ENCODE measurements around the gene NUP98.

NUP98 gene

GRCh38 chr11:3755151-3755550, 42.2 kb downstream of the NUP98 start:
- no peak overlapping the region for H3K9ac ChIP-seq (ENCODE audit: low read length)

GRCh38 chr11:3753110-3753509, 44.2 kb downstream of the NUP98 start:
- Histone ChIP-seq H3K18ac (ENCODE audit: low read length) (no peak overlapping the region), H3K36me3 (ENCODE audit: control insufficient read depth, insufficient read depth, low read length) (peaks cover 9% of the 10 kb centered on the region), H3K23ac (ENCODE audit: low read length) (no peak overlapping the region), H3K4me2 (ENCODE audit: low read length) (no peak overlapping the region), H2BK5ac (ENCODE audit: low read length) (no peak overlapping the region), H3K79me1 (ENCODE audit: low read length) (no peaks in the 10 kb centered on the region), H4K8ac (ENCODE audit: low read depth, low read length) (no peak overlapping the region), H2BK120ac (ENCODE audit: low read depth, low read length) (no peak overlapping the region), H3K4me3 (ENCODE audit: low read length) (no peak overlapping the region), H2BK15ac (replicated peaks; ENCODE audit: low read depth) (no peak overlapping the region), H3K27me3 (ENCODE audit: insufficient read depth, low read length, poor library complexity) (no peaks in the 10 kb centered on the region), H3K4ac (ENCODE audit: low read depth, low read length) (no peak overlapping the region), H3K4me1 (ENCODE audit: control insufficient read depth, low read depth, low read length) (no peaks in the 10 kb centered on the region), H4K5ac (ENCODE audit: low read length) (no peak overlapping the region), H3K27ac (ENCODE audit: low read depth, low read length) (no peak overlapping the region), H2AK5ac (ENCODE audit: low read length) (no peak overlapping the region), H3K56ac (ENCODE audit: low read length) (no peak overlapping the region), H3K9ac (ENCODE audit: low read length) (no peak overlapping the region), H3K79me2 (ENCODE audit: control insufficient read depth, insufficient read depth, low read length) (no peaks in the 10 kb centered on the region)
- DNase-seq = no peak
- no CpG with 5 or more reads among the region's 2 CpGs for WGBS (ENCODE audit: extremely low coverage, insufficient coverage, low lambda C conversion rate)

More at GRCh38 chr11:3755151-3755550, 42.2 kb downstream of the NUP98 start:
- Histone ChIP-seq H3K4me3 (ENCODE audit: low read length) (no peak overlapping the region), H2BK15ac (replicated peaks; ENCODE audit: low read depth) (no peak overlapping the region), H3K36me3 (ENCODE audit: control insufficient read depth, insufficient read depth, low read length) (peaks cover 13% of the 10 kb centered on the region), H3K79me1 (ENCODE audit: low read length) (no peaks in the 10 kb centered on the region), H3K23ac (ENCODE audit: low read length) (no peak overlapping the region), H3K18ac (ENCODE audit: low read length) (no peak overlapping the region), H3K4me1 (ENCODE audit: control insufficient read depth, low read depth, low read length) (no peaks in the 10 kb centered on the region), H3K79me2 (ENCODE audit: control insufficient read depth, insufficient read depth, low read length) (no peaks in the 10 kb centered on the region), H3K4me2 (ENCODE audit: low read length) (no peak overlapping the region), H2AK5ac (ENCODE audit: low read length) (no peak overlapping the region), H2BK5ac (ENCODE audit: low read length) (no peak overlapping the region), H4K8ac (ENCODE audit: low read depth, low read length) (no peak overlapping the region), H2BK120ac (ENCODE audit: low read depth, low read length) (no peak overlapping the region), H3K4ac (ENCODE audit: low read depth, low read length) (no peak overlapping the region), H3K27me3 (ENCODE audit: insufficient read depth, low read length, poor library complexity) (no peaks in the 10 kb centered on the region), H3K27ac (ENCODE audit: low read depth, low read length) (no peak overlapping the region), H4K5ac (ENCODE audit: low read length) (no peak overlapping the region), H3K56ac (ENCODE audit: low read length) (no peak overlapping the region)
- no peak for DNase-seq
- WGBS (ENCODE audit: extremely low coverage, insufficient coverage, low lambda C conversion rate) = no CpG with 5 or more reads among the region's 6 CpGs

GRCh38 chr11:3747704-3748103, 49.6 kb downstream of the NUP98 start:
- Histone ChIP-seq H3K4me2 (ENCODE audit: low read length) (no peak overlapping the region), H3K4me3 (ENCODE audit: low read length) (no peak overlapping the region), H2BK15ac (replicated peaks; ENCODE audit: low read depth) (no peak overlapping the region), H3K18ac (ENCODE audit: low read length) (no peak overlapping the region), H3K27ac (ENCODE audit: low read depth, low read length) (no peak overlapping the region), H2BK120ac (ENCODE audit: low read depth, low read length) (no peak overlapping the region), H4K8ac (ENCODE audit: low read depth, low read length) (no peak overlapping the region), H3K9ac (ENCODE audit: low read length) (no peak overlapping the region), H3K27me3 (ENCODE audit: insufficient read depth, low read length, poor library complexity) (no peaks in the 10 kb centered on the region), H4K5ac (ENCODE audit: low read length) (no peak overlapping the region), H3K36me3 (ENCODE audit: control insufficient read depth, insufficient read depth, low read length) (peaks cover 10% of the 10 kb centered on the region), H2AK5ac (ENCODE audit: low read length) (no peak overlapping the region), H3K4ac (ENCODE audit: low read depth, low read length) (no peak overlapping the region), H3K79me2 (ENCODE audit: control insufficient read depth, insufficient read depth, low read length) (no peaks in the 10 kb centered on the region), H3K23ac (ENCODE audit: low read length) (no peak overlapping the region), H2BK5ac (ENCODE audit: low read length) (no peak overlapping the region), H3K56ac (ENCODE audit: low read length) (no peak overlapping the region), H3K4me1 (ENCODE audit: control insufficient read depth, low read depth, low read length) (no peaks in the 10 kb centered on the region), H3K79me1 (ENCODE audit: low read length) (no peaks in the 10 kb centered on the region)
- no CpG with 5 or more reads among the region's 1 CpG for WGBS (ENCODE audit: extremely low coverage, insufficient coverage, low lambda C conversion rate)
- peak; percentile 29 for DNase-seq

- H3K79me2 ChIP-seq (ENCODE audit: control insufficient read depth, insufficient read depth, low read length) = no peaks in the 10 kb centered on the region
- no peak overlapping the region for H3K4me2 ChIP-seq (ENCODE audit: low read length)
- H3K27me3 ChIP-seq (ENCODE audit: insufficient read depth, low read length, poor library complexity) = no peaks in the 10 kb centered on the region
- H2BK15ac ChIP-seq (replicated peaks; ENCODE audit: low read depth) = no peak overlapping the region
- no peak overlapping the region for H4K5ac ChIP-seq (ENCODE audit: low read length)
- no peak overlapping the region for H3K18ac ChIP-seq (ENCODE audit: low read length)
- H2AK5ac ChIP-seq (ENCODE audit: low read length) = no peak overlapping the region
- no peak overlapping the region for H3K23ac ChIP-seq (ENCODE audit: low read length)
- no peak overlapping the region for H2BK120ac ChIP-seq (ENCODE audit: low read depth, low read length)
- no peak overlapping the region for H3K4me3 ChIP-seq (ENCODE audit: low read length)
- peaks cover 6% of the 10 kb centered on the region for H3K36me3 ChIP-seq (ENCODE audit: control insufficient read depth, insufficient read depth, low read length)
- H3K27ac ChIP-seq (ENCODE audit: low read depth, low read length) = no peak overlapping the region
- H3K56ac ChIP-seq (ENCODE audit: low read length) = no peak overlapping the region
- no peak for DNase-seq
- no peaks in the 10 kb centered on the region for H3K79me1 ChIP-seq (ENCODE audit: low read length)
- no peaks in the 10 kb centered on the region for H3K4me1 ChIP-seq (ENCODE audit: control insufficient read depth, low read depth, low read length)
- 100% methylated on average over 2 of the region's 5 CpGs for WGBS (ENCODE audit: extremely low coverage, insufficient coverage, low lambda C conversion rate)
- H3K9ac ChIP-seq (ENCODE audit: low read length) = no peak overlapping the region
- no peak overlapping the region for H2BK5ac ChIP-seq (ENCODE audit: low read length)
- H3K4ac ChIP-seq (ENCODE audit: low read depth, low read length) = no peak overlapping the region
- no peak overlapping the region for H4K8ac ChIP-seq (ENCODE audit: low read depth, low read length)
Measured at GRCh38 chr11:3745161-3745560, 52.2 kb downstream of the NUP98 start.

GRCh38 chr11:3738723-3739122, 58.6 kb downstream of the NUP98 start:
- H2BK5ac ChIP-seq (ENCODE audit: low read length) = no peak overlapping the region
- no peak overlapping the region for H3K27ac ChIP-seq (ENCODE audit: low read depth, low read length)
- no peaks in the 10 kb centered on the region for H3K79me1 ChIP-seq (ENCODE audit: low read length)
- H3K9ac ChIP-seq (ENCODE audit: low read length) = no peak overlapping the region
- no peak overlapping the region for H2BK120ac ChIP-seq (ENCODE audit: low read depth, low read length)
- H3K4ac ChIP-seq (ENCODE audit: low read depth, low read length) = no peak overlapping the region
- H3K18ac ChIP-seq (ENCODE audit: low read length) = no peak overlapping the region
- WGBS (ENCODE audit: extremely low coverage, insufficient coverage, low lambda C conversion rate) = no CpG with 5 or more reads among the region's 1 CpG
- H2BK15ac ChIP-seq (replicated peaks; ENCODE audit: low read depth) = no peak overlapping the region
- DNase-seq = no peak
- no peak overlapping the region for H3K4me3 ChIP-seq (ENCODE audit: low read length)
- no peak overlapping the region for H4K8ac ChIP-seq (ENCODE audit: low read depth, low read length)
- H4K5ac ChIP-seq (ENCODE audit: low read length) = no peak overlapping the region
- no peaks in the 10 kb centered on the region for H3K27me3 ChIP-seq (ENCODE audit: insufficient read depth, low read length, poor library complexity)
- no peak overlapping the region for H3K56ac ChIP-seq (ENCODE audit: low read length)
- no peaks in the 10 kb centered on the region for H3K4me1 ChIP-seq (ENCODE audit: control insufficient read depth, low read depth, low read length)
- peaks cover 5% of the 10 kb centered on the region for H3K36me3 ChIP-seq (ENCODE audit: control insufficient read depth, insufficient read depth, low read length)
- no peaks in the 10 kb centered on the region for H3K79me2 ChIP-seq (ENCODE audit: control insufficient read depth, insufficient read depth, low read length)
- H3K4me2 ChIP-seq (ENCODE audit: low read length) = no peak overlapping the region
- no peak overlapping the region for H2AK5ac ChIP-seq (ENCODE audit: low read length)
- no peak overlapping the region for H3K23ac ChIP-seq (ENCODE audit: low read length)

GRCh38 chr11:3738241-3738640, 59.1 kb downstream of the NUP98 start:
- no peak overlapping the region for H2BK120ac ChIP-seq (ENCODE audit: low read depth, low read length)
- no peaks in the 10 kb centered on the region for H3K27me3 ChIP-seq (ENCODE audit: insufficient read depth, low read length, poor library complexity)
- WGBS (ENCODE audit: extremely low coverage, insufficient coverage, low lambda C conversion rate) = no CpG with 5 or more reads among the region's 1 CpG
- H4K5ac ChIP-seq (ENCODE audit: low read length) = no peak overlapping the region
- H3K27ac ChIP-seq (ENCODE audit: low read depth, low read length) = no peak overlapping the region
- no peak overlapping the region for H3K23ac ChIP-seq (ENCODE audit: low read length)
- H3K79me1 ChIP-seq (ENCODE audit: low read length) = no peaks in the 10 kb centered on the region
- no peak overlapping the region for H3K4me2 ChIP-seq (ENCODE audit: low read length)
- no peak overlapping the region for H2AK5ac ChIP-seq (ENCODE audit: low read length)
- no peak overlapping the region for H3K9ac ChIP-seq (ENCODE audit: low read length)
- H3K4me1 ChIP-seq (ENCODE audit: control insufficient read depth, low read depth, low read length) = no peaks in the 10 kb centered on the region
- peaks cover 5% of the 10 kb centered on the region for H3K36me3 ChIP-seq (ENCODE audit: control insufficient read depth, insufficient read depth, low read length)
- H2BK5ac ChIP-seq (ENCODE audit: low read length) = no peak overlapping the region
- no peak overlapping the region for H4K8ac ChIP-seq (ENCODE audit: low read depth, low read length)
- no peak overlapping the region for H3K4me3 ChIP-seq (ENCODE audit: low read length)
- no peak overlapping the region for H3K18ac ChIP-seq (ENCODE audit: low read length)
- DNase-seq = no peak
- no peak overlapping the region for H3K4ac ChIP-seq (ENCODE audit: low read depth, low read length)
- no peak overlapping the region for H3K56ac ChIP-seq (ENCODE audit: low read length)
- H3K79me2 ChIP-seq (ENCODE audit: control insufficient read depth, insufficient read depth, low read length) = no peaks in the 10 kb centered on the region
- H2BK15ac ChIP-seq (replicated peaks; ENCODE audit: low read depth) = no peak overlapping the region
